Measurements from ENCODE around the gene SPG7. TPM values are rescaled to one million over a fixed set of nuclear protein-coding genes. Genes with fewer than 3 reads are reported as not detected.

Gene SPG7
- total RNA-seq, 2 donors from 2014 or later = 88.6 to 188 TPM

GRCh38 chr16:89536886-89537548, 28.8 kb downstream of the SPG7 start:
- DNase-seq (ENCODE audit: low spot score) (no peak), ATAC-seq (no peak)
- no peak overlapping the region for H3K4me3 Mint-ChIP-seq
- no peaks in the 10 kb centered on the region for H3K9me3 Mint-ChIP-seq
- peaks cover 11 to 15% of the 10 kb centered on the region in 2 donors for H3K4me1 Mint-ChIP-seq (ENCODE audit: low read depth in 2 of 2)
- H3K27me3 Mint-ChIP-seq = no peaks in the 10 kb centered on the region
- no peak overlapping the region for H3K27ac Mint-ChIP-seq
- H3K36me3 Mint-ChIP-seq = peaks cover 10% of the 10 kb centered on the region

DNA sequence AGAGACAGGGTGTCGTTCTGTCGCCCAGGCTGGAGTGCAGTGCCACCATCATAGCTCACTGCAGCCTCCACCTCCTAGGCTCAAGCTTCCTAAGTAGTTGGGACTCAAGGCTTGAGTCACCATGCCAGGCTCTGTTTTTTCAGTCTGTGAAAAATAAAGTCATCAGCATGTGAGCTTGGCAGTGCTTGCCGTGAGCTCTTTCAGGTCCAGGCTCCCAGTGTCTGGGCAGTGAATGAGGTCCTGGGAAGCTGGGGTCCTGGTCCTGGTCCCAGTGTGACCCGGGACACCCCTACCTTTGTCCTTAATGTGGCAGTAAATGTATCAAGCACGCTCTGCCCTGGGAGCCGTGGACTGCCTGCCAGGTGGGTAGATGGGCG, 29.3 kb downstream of the SPG7 start:
- DNase-seq (ENCODE audit: low spot score) (no peak), ATAC-seq (no peak)
- H3K27me3 Mint-ChIP-seq = no peaks in the 10 kb centered on the region
- H3K4me3 Mint-ChIP-seq = no peak overlapping the region
- H3K27ac Mint-ChIP-seq = no peak overlapping the region
- H3K4me1 Mint-ChIP-seq (ENCODE audit: low read depth in 2 of 2) = peaks cover 11 to 15% of the 10 kb centered on the region in 2 donors
- no peaks in the 10 kb centered on the region for H3K9me3 Mint-ChIP-seq
- H3K36me3 Mint-ChIP-seq = peaks cover 10% of the 10 kb centered on the region

DNA sequence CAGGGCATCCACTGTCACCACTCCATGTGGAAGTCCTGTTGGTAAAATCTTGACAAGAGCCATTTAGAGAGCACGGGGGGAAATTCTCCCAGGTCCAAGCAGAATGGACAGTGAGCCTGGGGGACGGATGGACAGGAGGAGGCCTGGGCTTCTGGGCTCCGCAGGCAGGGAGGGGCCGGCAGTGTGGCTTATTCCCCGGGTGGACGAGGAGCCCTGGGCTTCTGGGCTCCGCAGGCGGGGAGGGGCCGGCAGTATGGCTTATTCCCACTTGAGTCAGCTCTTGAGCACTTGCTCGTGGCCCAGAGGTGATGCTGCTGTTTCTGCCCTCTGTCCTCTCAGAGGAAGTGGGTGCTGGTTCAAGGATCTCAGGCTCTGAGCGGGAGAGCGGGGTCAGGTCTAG, 30.1 kb downstream of the SPG7 start:
- Mint-ChIP-seq H3K9me3 (no peaks in the 10 kb centered on the region), H3K27ac (no peak overlapping the region), H3K27me3 (no peaks in the 10 kb centered on the region), H3K4me1 (ENCODE audit: low read depth in 2 of 2) (peaks cover 11 to 15% of the 10 kb centered on the region in 2 donors), H3K36me3 (peaks cover 10% of the 10 kb centered on the region), H3K4me3 (no peak overlapping the region)
- ATAC-seq (no peak), DNase-seq (ENCODE audit: low spot score) (no peak)

GRCh38 chr16:89540557-89540956, 32.4 kb downstream of the SPG7 start:
- Mint-ChIP-seq H3K27me3 (no peaks in the 10 kb centered on the region), H3K27ac (no peak overlapping the region)
- ATAC-seq = no peak

DNA sequence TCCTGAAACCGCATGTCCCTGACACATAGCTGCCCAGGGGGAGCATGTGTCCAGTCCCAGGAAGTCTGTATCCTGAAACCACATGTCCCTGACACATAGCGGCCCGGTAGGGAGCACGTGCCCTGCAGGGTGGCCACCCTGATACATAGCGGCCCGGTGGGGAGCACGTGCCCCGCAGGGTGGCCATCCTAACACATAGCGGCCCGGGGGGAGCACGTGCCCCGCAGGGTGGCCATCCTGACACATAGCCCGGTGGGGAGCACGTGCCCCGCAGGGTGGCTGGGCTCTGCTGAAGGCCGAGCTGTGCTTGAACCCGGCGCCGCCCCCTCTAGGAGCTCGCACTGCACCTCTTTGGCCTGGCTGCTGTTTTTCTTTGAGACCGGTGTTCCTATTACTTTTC, 33.6 kb downstream of the SPG7 start:
- Mint-ChIP-seq H3K9me3 (no peaks in the 10 kb centered on the region), H3K27me3 (no peaks in the 10 kb centered on the region), H3K27ac (no peak overlapping the region), H3K4me3 (no peak overlapping the region), H3K4me1 (ENCODE audit: low read depth in 2 of 2) (no peaks in the 10 kb centered on the region), H3K36me3 (no peaks in the 10 kb centered on the region)
- ATAC-seq (no peak), DNase-seq (ENCODE audit: low spot score) (no peak)

More at GRCh38 chr16:89540557-89540956, 32.4 kb downstream of the SPG7 start:
- H3K36me3 Mint-ChIP-seq = no peaks in the 10 kb centered on the region
- H3K4me1 Mint-ChIP-seq (ENCODE audit: low read depth in 2 of 2) = no peaks in the 10 kb centered on the region
- DNase-seq (ENCODE audit: low spot score) = no peak
- no peaks in the 10 kb centered on the region for H3K9me3 Mint-ChIP-seq
- no peak overlapping the region for H3K4me3 Mint-ChIP-seq

DNA sequence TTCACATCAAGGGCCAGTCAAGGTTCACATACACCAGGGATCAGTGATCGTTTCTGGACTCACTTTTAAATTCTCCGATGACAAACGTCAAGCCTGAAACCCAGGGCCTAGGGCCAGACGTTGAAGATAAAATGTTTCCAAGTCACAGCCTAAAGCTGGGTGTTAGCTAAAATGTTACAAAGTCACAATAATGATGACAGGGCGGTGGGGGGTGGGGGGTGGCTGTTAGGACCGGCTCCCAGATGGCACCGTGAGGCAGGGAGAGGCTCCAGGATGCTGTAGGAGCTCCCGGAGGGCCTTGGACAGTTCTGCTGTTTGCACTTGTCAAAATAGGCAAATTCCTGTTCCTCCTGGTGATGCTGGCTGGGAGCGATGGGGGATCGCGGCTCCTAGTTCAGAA, 35.9 kb downstream of the SPG7 start:
- Mint-ChIP-seq H3K9me3 (no peaks in the 10 kb centered on the region), H3K4me1 (ENCODE audit: low read depth in 2 of 2) (no peaks in the 10 kb centered on the region), H3K36me3 (no peaks in the 10 kb centered on the region), H3K27ac (no peak overlapping the region), H3K4me3 (no peak overlapping the region), H3K27me3 (no peaks in the 10 kb centered on the region)
- no peak for DNase-seq (ENCODE audit: low spot score)
- no peak for ATAC-seq

- Mint-ChIP-seq H3K27ac (no peak overlapping the region), H3K4me1 (ENCODE audit: low read depth in 2 of 2) (no peaks in the 10 kb centered on the region), H3K9me3 (no peaks in the 10 kb centered on the region), H3K36me3 (no peaks in the 10 kb centered on the region), H3K4me3 (no peak overlapping the region), H3K27me3 (no peaks in the 10 kb centered on the region)
- no peak for DNase-seq (ENCODE audit: low spot score)
- ATAC-seq = no peak
Measured at GRCh38 chr16:89544713-89545043, 36.5 kb downstream of the SPG7 start.

DNA sequence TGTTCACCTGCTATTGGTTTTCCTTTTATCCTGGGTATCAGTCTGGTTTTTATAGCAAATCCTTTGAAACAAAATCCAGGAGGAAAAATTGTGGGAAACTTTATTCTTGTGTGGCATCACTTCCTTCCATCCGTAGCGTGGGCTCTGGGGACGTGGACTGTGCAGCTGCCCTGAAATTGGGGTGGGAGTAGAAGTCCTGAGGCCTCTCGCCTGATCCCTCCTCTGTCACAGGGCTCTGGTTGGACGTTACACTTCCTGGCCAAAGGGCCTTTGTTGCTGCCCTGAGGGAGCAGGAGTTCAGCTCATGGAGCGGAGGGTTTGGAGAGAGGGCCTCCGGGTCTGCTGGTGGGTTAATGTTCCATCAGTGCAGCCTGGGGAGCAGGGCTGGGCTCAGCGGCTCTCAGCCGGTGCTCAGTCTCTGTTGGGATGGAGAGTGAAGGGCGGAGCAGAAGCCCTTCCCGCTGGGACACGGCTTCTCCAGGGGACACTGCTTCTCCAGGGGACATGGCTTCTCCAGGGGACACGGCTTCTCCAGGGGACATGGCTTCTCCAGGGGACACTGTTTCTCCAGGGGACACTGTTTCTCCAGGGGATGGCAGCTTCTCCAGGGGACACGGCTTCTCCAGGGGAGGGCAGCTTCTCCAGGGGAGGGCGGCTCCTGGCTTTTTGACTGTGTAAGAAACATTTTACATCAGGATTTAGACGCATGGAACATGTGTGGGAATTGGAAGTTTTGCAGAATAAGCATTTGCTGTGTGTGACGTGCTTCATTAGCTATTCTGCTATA, 37.0 kb downstream of the SPG7 start:
- DNase-seq (ENCODE audit: low spot score) (no peak), ATAC-seq (no peak)
- no peaks in the 10 kb centered on the region for H3K36me3 Mint-ChIP-seq
- no peaks in the 10 kb centered on the region for H3K27me3 Mint-ChIP-seq
- H3K9me3 Mint-ChIP-seq = no peaks in the 10 kb centered on the region
- H3K4me1 Mint-ChIP-seq (ENCODE audit: low read depth in 2 of 2) = no peaks in the 10 kb centered on the region
- no peak overlapping the region for H3K27ac Mint-ChIP-seq
- H3K4me3 Mint-ChIP-seq = no peak overlapping the region

GRCh38 chr16:89545831-89546574, 37.8 kb downstream of the SPG7 start:
- DNase-seq (ENCODE audit: low spot score) = no peak
- Mint-ChIP-seq H3K9me3 (no peaks in the 10 kb centered on the region), H3K36me3 (no peaks in the 10 kb centered on the region), H3K4me1 (ENCODE audit: low read depth in 2 of 2) (no peaks in the 10 kb centered on the region), H3K4me3 (no peak overlapping the region), H3K27me3 (no peaks in the 10 kb centered on the region), H3K27ac (no peak overlapping the region)
- no peak for ATAC-seq

GRCh38 chr16:89546781-89547180, 38.6 kb downstream of the SPG7 start:
- Mint-ChIP-seq H3K4me1 (ENCODE audit: low read depth in 2 of 2) (no peaks in the 10 kb centered on the region), H3K36me3 (no peaks in the 10 kb centered on the region), H3K27ac (no peak overlapping the region), H3K27me3 (no peaks in the 10 kb centered on the region), H3K9me3 (no peaks in the 10 kb centered on the region), H3K4me3 (no peak overlapping the region)
- DNase-seq (ENCODE audit: low spot score) (no peak), ATAC-seq (no peak)

DNA sequence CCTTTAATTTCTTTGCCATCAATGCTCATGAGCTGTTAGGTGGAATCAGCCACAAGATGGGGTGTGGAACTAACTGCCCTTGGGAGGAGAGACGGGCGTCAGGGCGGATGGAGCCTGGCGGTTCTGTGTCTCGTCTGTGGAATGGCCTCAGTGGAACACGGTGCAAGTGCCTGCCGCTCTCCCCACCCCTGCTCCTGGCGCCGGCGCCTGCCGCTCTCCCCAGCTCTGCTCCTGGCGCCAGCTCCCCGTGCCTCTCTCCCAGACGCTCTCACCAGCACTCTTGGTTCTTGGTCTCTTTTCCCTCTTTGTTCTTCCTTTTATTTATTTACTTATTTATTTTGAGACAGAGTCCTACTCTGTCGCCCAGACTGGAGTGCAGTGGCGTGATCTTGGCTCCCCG, 39.1 kb downstream of the SPG7 start:
- H3K27ac Mint-ChIP-seq = no peak overlapping the region

DNA sequence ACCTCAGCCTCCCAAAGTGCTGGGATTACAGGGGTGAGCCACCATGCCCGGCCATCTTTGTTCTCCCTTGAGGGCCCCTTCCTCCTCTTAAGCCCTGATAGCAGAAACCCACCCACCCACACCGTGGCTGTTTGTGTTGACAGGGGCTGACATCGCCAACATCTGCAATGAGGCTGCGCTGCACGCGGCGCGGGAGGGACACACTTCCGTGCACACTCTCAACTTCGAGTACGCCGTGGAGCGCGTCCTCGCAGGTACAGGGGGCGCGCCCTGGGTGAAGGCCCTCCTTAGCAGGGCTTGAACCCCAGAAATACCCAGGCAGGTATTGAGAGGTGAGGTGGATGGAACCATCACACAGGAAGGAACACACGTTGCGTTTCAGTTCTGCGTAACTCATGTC, 39.7 kb downstream of the SPG7 start:
- Mint-ChIP-seq H3K9me3 (no peaks in the 10 kb centered on the region), H3K27ac (no peak overlapping the region), H3K36me3 (no peaks in the 10 kb centered on the region), H3K4me1 (ENCODE audit: low read depth in 2 of 2) (no peaks in the 10 kb centered on the region), H3K4me3 (no peak overlapping the region), H3K27me3 (no peaks in the 10 kb centered on the region)
- DNase-seq (ENCODE audit: low spot score) (no peak), ATAC-seq (no peak)

More for the DNA sequence above, 39.1 kb downstream of the SPG7 start:
- Mint-ChIP-seq H3K9me3 (no peaks in the 10 kb centered on the region), H3K36me3 (no peaks in the 10 kb centered on the region), H3K4me3 (no peak overlapping the region), H3K27me3 (no peaks in the 10 kb centered on the region), H3K4me1 (ENCODE audit: low read depth in 2 of 2) (no peaks in the 10 kb centered on the region)
- DNase-seq (ENCODE audit: low spot score) (no peak), ATAC-seq (no peak)

DNA sequence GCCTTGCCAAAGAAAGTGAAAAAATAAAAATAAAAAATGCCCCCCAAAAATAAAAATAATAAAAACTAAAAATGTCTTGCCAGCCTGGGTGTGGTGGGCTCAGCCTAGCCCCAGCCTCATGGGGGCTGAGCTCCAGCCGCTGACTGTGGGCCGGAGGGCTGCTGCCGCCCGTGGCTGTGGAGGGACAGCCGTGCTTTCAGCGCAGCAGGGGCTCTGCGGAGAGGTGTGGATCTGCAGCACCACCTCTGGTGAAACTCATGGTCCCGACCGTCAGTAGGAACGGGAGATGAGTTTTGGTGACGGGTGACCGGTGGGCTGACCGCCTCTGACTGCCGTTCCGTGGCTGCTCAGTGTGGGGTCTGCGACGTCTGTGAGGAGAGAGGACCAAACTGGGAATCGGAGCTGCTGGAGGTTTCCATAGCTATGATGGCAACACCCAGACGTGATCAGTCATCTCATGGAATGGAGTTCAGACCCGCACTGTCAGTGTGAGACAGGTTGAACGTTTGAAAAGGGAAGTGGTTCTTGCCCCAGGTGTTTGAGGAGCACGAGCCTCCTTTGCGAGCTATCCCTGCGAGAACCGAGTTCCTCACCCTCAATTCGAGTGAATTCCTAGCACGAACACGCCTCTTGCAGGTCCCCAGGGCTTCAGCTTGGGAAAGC, 40.3 kb downstream of the SPG7 start:
- no peaks in the 10 kb centered on the region for H3K36me3 Mint-ChIP-seq
- H3K4me3 Mint-ChIP-seq = no peak overlapping the region
- no peaks in the 10 kb centered on the region for H3K9me3 Mint-ChIP-seq
- ATAC-seq (no peak), DNase-seq (ENCODE audit: low spot score) (no peak)
- H3K4me1 Mint-ChIP-seq (ENCODE audit: low read depth in 2 of 2) = no peaks in the 10 kb centered on the region
- no peak overlapping the region for H3K27ac Mint-ChIP-seq
- no peaks in the 10 kb centered on the region for H3K27me3 Mint-ChIP-seq
